ENCODE data around the gene FTCDNL1. TPM values are rescaled to one million over a fixed set of nuclear protein-coding genes. Genes with fewer than 3 reads are reported as not detected.

The FTCDNL1 gene
- polyA plus RNA-seq, 1 of the 3 experiments (the other 2 are of a cell fraction): not detected

GRCh38 chr2:199762963-199763362 is 88.0 kb downstream of the FTCDNL1 start:
- no peak overlapping the region for H3K27ac ChIP-seq (ENCODE audit: low read depth in 2 of 2, low read length in 1 of 2)
- no peaks in the 10 kb centered on the region for H3F3A ChIP-seq (replicated peaks; ENCODE audit: insufficient read depth)
- TF ChIP-seq FOXM1 (IDR thresholded peaks at IDR 0.05; ENCODE audit: low read depth) (no peak), MEF2A (IDR thresholded peaks at IDR 0.05; ENCODE audit: borderline replicate concordance, low read depth) (no peak), PBX3 (IDR thresholded peaks at IDR 0.05) (no peak), RCOR1 (IDR thresholded peaks at IDR 0.05; ENCODE audit: low read length) (no peak)
- no peaks in the 10 kb centered on the region for H3K9me3 ChIP-seq
- no peaks in the 10 kb centered on the region for H3K4me1 ChIP-seq (ENCODE audit: control insufficient read depth in 1 of 2, insufficient read depth in 2 of 2, low read depth in 1 of 2, low read length in 1 of 2)
- no peak overlapping the region for H3K9ac ChIP-seq
- no peaks in the 10 kb centered on the region for H3K79me2 ChIP-seq (ENCODE audit: insufficient read depth)
- ChIA-PET POLR2A (no interaction called here), CTCF (no interaction called here)
- WGBS (ENCODE audit: low lambda C conversion rate): 11% methylated on average over 4 of the region's 4 CpGs
- no peak overlapping the region for H2AFZ ChIP-seq (ENCODE audit: low read depth)
- H3K4me2 ChIP-seq: no peak overlapping the region
- H4K20me1 ChIP-seq (ENCODE audit: insufficient read depth): no peaks in the 10 kb centered on the region
- no peaks in the 10 kb centered on the region for H3K36me3 ChIP-seq (replicated peaks in 1 of 2; ENCODE audit: control insufficient read depth in 1 of 2, insufficient read depth in 2 of 2, low read length in 1 of 2)
- no peak for DNase-seq
- no peaks in the 10 kb centered on the region for H3K9me2 ChIP-seq
- H3K4me3 ChIP-seq (ENCODE audit: low read depth in 2 of 2, low read length in 1 of 2): no peak overlapping the region
- peaks cover 8% of the 10 kb centered on the region; the same call in 1 of the 2 replicates for H3K27me3 ChIP-seq (ENCODE audit: insufficient read depth)

GRCh38 chr2:199760574-199760973 is 90.4 kb downstream of the FTCDNL1 start:
- H3K4me2 ChIP-seq: no peak overlapping the region
- H3K4me3 ChIP-seq (ENCODE audit: low read depth in 2 of 2, low read length in 1 of 2): no peak overlapping the region
- WGBS (ENCODE audit: low lambda C conversion rate): 41% methylated on average over 3 of the region's 3 CpGs
- no peaks in the 10 kb centered on the region for H3K36me3 ChIP-seq (replicated peaks in 1 of 2; ENCODE audit: control insufficient read depth in 1 of 2, insufficient read depth in 2 of 2, low read length in 1 of 2)
- ChIA-PET CTCF (interaction anchor here (2.5 kb wide), 1 partner anchor 21 kb away, joined by 11 read pairs; no protein-coding TSS in a partner anchor), POLR2A (no interaction called here)
- no peaks in the 10 kb centered on the region for H3K4me1 ChIP-seq (ENCODE audit: control insufficient read depth in 1 of 2, insufficient read depth in 2 of 2, low read depth in 1 of 2, low read length in 1 of 2)
- H3K9me2 ChIP-seq: no peaks in the 10 kb centered on the region
- TF ChIP-seq TAF1 (IDR thresholded peaks at IDR 0.05; ENCODE audit: borderline replicate concordance, low read depth, low read length) (no peak), CTCF (IDR thresholded peaks at IDR 0.05) (no peak), NFIC (IDR thresholded peaks at IDR 0.05; ENCODE audit: borderline replicate concordance) (no peak), FOSL2 (IDR thresholded peaks at IDR 0.05; ENCODE audit: borderline replicate concordance, low read depth) (no peak), ZBTB33 (IDR thresholded peaks at IDR 0.05; ENCODE audit: borderline replicate concordance, low read depth) (no peak), TEAD4 (IDR thresholded peaks at IDR 0.05; ENCODE audit: borderline replicate concordance, insufficient read depth) (no peak), JUND (IDR thresholded peaks at IDR 0.05) (no peak)
- DNase-seq: no peak
- no peak overlapping the region for H2AFZ ChIP-seq (ENCODE audit: low read depth)
- peaks cover 13% of the 10 kb centered on the region; the same call in 1 of the 2 replicates for H3K27me3 ChIP-seq (ENCODE audit: insufficient read depth)
- no peak overlapping the region for H3K9ac ChIP-seq
- H3K9me3 ChIP-seq: no peaks in the 10 kb centered on the region
- no peaks in the 10 kb centered on the region for H3K79me2 ChIP-seq (ENCODE audit: insufficient read depth)
- H3K27ac ChIP-seq (ENCODE audit: low read depth in 2 of 2, low read length in 1 of 2): no peak overlapping the region
- H4K20me1 ChIP-seq (ENCODE audit: insufficient read depth): no peaks in the 10 kb centered on the region
- H3F3A ChIP-seq (replicated peaks; ENCODE audit: insufficient read depth): no peaks in the 10 kb centered on the region

All from SK-N-SH (cell line).